HCT116 (cell line): ENCODE data around the gene FTHL17. TPM values are rescaled to one million over a fixed set of nuclear protein-coding genes. Genes with fewer than 3 reads are reported as not detected.

Experiments used
- ATAC-seq: fragments of 200-7000 bp; cut with Tn5 transposase; 2 replicates; pipeline ENCODE4 v1.9.1; 2020; ENCODE audit warnings: mild to moderate bottlenecking, moderate library complexity
- BruUV-seq: library from RNA; stranded (reverse); fragments of 400-500 nt; replicated peaks from 2 replicates; lab custom pipeline; 2021; lab: Mats Ljungman, UMichigan
- CTCF ChIA-PET: fragments of 300-600 bp; sonication (Branson Sonifier 250); formaldehyde crosslinking; loops from one replicate; lab custom pipeline; 2021; ENCODE audit warnings: antibody characterized with exemption; lab: Charles Lee
- POLR2A ChIA-PET: fragments of 300-600, 350-600 bp; sonication (Branson Sonifier 250); formaldehyde crosslinking; loops from one replicate; lab custom pipeline; 2021; ENCODE audit warnings: antibody characterized with exemption; lab: Charles Lee
- RAD21 ChIA-PET, 2 experiments: fragments of 300-600 bp; sonication (Branson Sonifier 250); formaldehyde crosslinking; loops; one replicate each; lab custom pipeline; 2023; ENCODE audit warnings: low total read pairs in 2 of 2; ENCODE audit not compliant: uncharacterized antibody in 2 of 2, unreplicated experiment in 2 of 2, low non-redundant PET in 1 of 2; lab: Charles Lee
- DNase-seq: peaks from one replicate; pipeline ENCODE4 v3.0.0-alpha.2; 2010; ENCODE audit warnings: low read depth, low spot score
- H2AFZ ChIP-seq: fragments of 200-600 bp; shearing (Covaris generic), sonication (generic); 2 replicates; pipeline ENCODE4 v1.6.1; 2017; ENCODE audit warnings: low read depth, mixed run types, mixed read lengths, antibody characterized with exemption, low read length; ENCODE audit not compliant: poor library complexity, severe bottlenecking
- H3K27ac ChIP-seq: 2 replicates; pipeline ENCODE4 v1.5.1; 2012; ENCODE audit warnings: low read depth, low read length
- H3K27me3 ChIP-seq: fragments of 200-600 bp; sonication (generic); 2 replicates; pipeline ENCODE4 v1.6.1; 2016; ENCODE audit warnings: mixed run types, low read length, mixed read lengths; ENCODE audit not compliant: insufficient read depth
- H3K36me3 ChIP-seq, 2 experiments: fragments of 200-500 bp in 1 of 2; fragments of 200-600 bp in 1 of 2; sonication (Bioruptor generic) in 1 of 2; sonication (generic) in 1 of 2; 2 replicates each; pipeline versions ENCODE4 v1.5.1 to v1.6.1; 2014 to 2016; ENCODE audit warnings: low read length in 2 of 2, inconsistent platforms in 1 of 2, mixed read lengths in 1 of 2, mixed run types in 1 of 2; ENCODE audit not compliant: insufficient read depth in 2 of 2, control insufficient read depth in 1 of 2
- H3K4me1 ChIP-seq, 2 experiments: fragments of 200-600 bp in 1 of 2; sonication (generic) in 1 of 2; 2 replicates each; pipeline versions ENCODE4 v1.5.1 to v1.6.1; 2012 to 2017; ENCODE audit warnings: low read length in 2 of 2, inconsistent platforms in 1 of 2, mild to moderate bottlenecking in 1 of 2, mixed read lengths in 1 of 2, mixed run types in 1 of 2, moderate library complexity in 1 of 2; ENCODE audit not compliant: insufficient read depth in 2 of 2, control insufficient read depth in 1 of 2
- H3K4me2 ChIP-seq: fragments of 200-600 bp; sonication (generic); 2 replicates; pipeline ENCODE4 v1.6.1; 2017; ENCODE audit warnings: mixed run types, low read length, mixed read lengths
- H3K4me3 ChIP-seq, 2 experiments: fragments of 200-600 bp in 1 of 2; sonication (generic) in 1 of 2; replicated peaks in 1 of 2; 2 replicates each; pipeline ENCODE4 v1.5.1; 2011 to 2016; ENCODE audit warnings: low read length in 2 of 2, control low read depth in 1 of 2, low read depth in 1 of 2, mild to moderate bottlenecking in 1 of 2, mixed read lengths in 1 of 2, mixed run types in 1 of 2
- H3K79me2 ChIP-seq: fragments of 200-600 bp; sonication (generic); 2 replicates; pipeline ENCODE4 v1.6.1; 2017; ENCODE audit warnings: mild to moderate bottlenecking, mixed run types, low read length, moderate library complexity, mixed read lengths; ENCODE audit not compliant: insufficient read depth
- H3K9ac ChIP-seq: fragments of 200-600 bp; sonication (generic); 2 replicates; pipeline ENCODE4 v1.6.1; 2016; ENCODE audit warnings: low read length, mixed read lengths
- H3K9me2 ChIP-seq: fragments of 200-600 bp; sonication (generic), shearing (Covaris generic); 2 replicates; pipeline ENCODE4 v1.6.1; 2017; ENCODE audit warnings: mixed run types, mild to moderate bottlenecking, moderate library complexity; ENCODE audit not compliant: insufficient read depth
- H3K9me3 ChIP-seq, 2 experiments: fragments of 200-500 bp in 1 of 2; fragments of 200-600 bp in 1 of 2; sonication (Bioruptor generic) in 1 of 2; sonication (generic) in 1 of 2; 2 replicates each; pipeline ENCODE4 v1.6.1; 2014 to 2017; ENCODE audit warnings: low read length in 2 of 2, mixed read lengths in 2 of 2, inconsistent platforms in 1 of 2, low read depth in 1 of 2, mild to moderate bottlenecking in 1 of 2, mixed run types in 1 of 2, moderate library complexity in 1 of 2; ENCODE audit not compliant: control insufficient read depth in 1 of 2, insufficient read depth in 1 of 2
- H4K20me1 ChIP-seq: fragments of 200-600 bp; sonication (generic), shearing (Covaris generic); 2 replicates; pipeline ENCODE4 v1.6.1; 2017; ENCODE audit warnings: mixed run types, mild to moderate bottlenecking, moderate library complexity; ENCODE audit not compliant: insufficient read depth
- CEBPB ChIP-seq: IDR thresholded peaks from 2 replicates; pipeline ENCODE4 v1.6.1; 2012; ENCODE audit warnings: low read depth
- EGR1 ChIP-seq: IDR thresholded peaks from 2 replicates; pipeline ENCODE4 v1.6.1; 2012; ENCODE audit warnings: low read depth
- ELF1 ChIP-seq: IDR thresholded peaks from 2 replicates; pipeline ENCODE4 v1.6.1; 2012; ENCODE audit warnings: low read depth, borderline replicate concordance
- EZH2 ChIP-seq: fragments of 200-600 bp; sonication (generic); IDR thresholded peaks from 2 replicates; pipeline ENCODE4 v1.6.1; 2017; ENCODE audit warnings: antibody characterized with exemption, mixed run types
- EZH2phosphoT487 ChIP-seq: fragments of 200-600 bp; IDR thresholded peaks from 2 replicates; pipeline ENCODE4 v1.6.1; 2018; ENCODE audit warnings: antibody characterized with exemption, borderline replicate concordance
- FOSL1 ChIP-seq: IDR thresholded peaks from 2 replicates; pipeline ENCODE4 v1.6.1; 2012; ENCODE audit warnings: low read depth
- JUND ChIP-seq: IDR thresholded peaks from 2 replicates; pipeline ENCODE4 v1.6.1; 2012
- POLR2A ChIP-seq: IDR thresholded peaks from 2 replicates; pipeline ENCODE4 v1.7.0; 2011; ENCODE audit warnings: borderline replicate concordance; ENCODE audit not compliant: insufficient read depth, insufficient read length; ENCODE audit errors: extremely low read depth
- POLR2AphosphoS5 ChIP-seq: IDR thresholded peaks from 2 replicates; pipeline ENCODE4 v1.6.1; 2011; ENCODE audit warnings: mild to moderate bottlenecking, low read depth, low read length, moderate library complexity
- RAD21 ChIP-seq: IDR thresholded peaks from 2 replicates; pipeline ENCODE4 v1.6.1; 2012; ENCODE audit warnings: low read depth, mild to moderate bottlenecking
- REST ChIP-seq: IDR thresholded peaks from 2 replicates; pipeline ENCODE4 v1.6.1; 2012; ENCODE audit warnings: low read depth
- SIN3A ChIP-seq: IDR thresholded peaks from 2 replicates; pipeline ENCODE4 v1.6.1; 2012; ENCODE audit warnings: low read depth
- SP1 ChIP-seq: IDR thresholded peaks from 2 replicates; pipeline ENCODE4 v1.6.1; 2012; ENCODE audit warnings: low read depth
- SRF ChIP-seq: IDR thresholded peaks from 2 replicates; pipeline ENCODE4 v1.6.1; 2012; ENCODE audit warnings: low read depth
- TCF7L2 ChIP-seq: IDR thresholded peaks from 2 replicates; pipeline ENCODE4 v1.7.0; 2011; ENCODE audit warnings: borderline replicate concordance, inconsistent platforms; ENCODE audit not compliant: insufficient read depth, insufficient read length; ENCODE audit errors: extremely low read depth
- ZFX ChIP-seq: fragments of 450-650 bp; IDR thresholded peaks from 2 replicates; pipeline ENCODE4 v1.6.1; 2017
- intact Hi-C: fragments of 100-400 bp; cut with micrococcal nuclease; formaldehyde crosslinking; loops from 2 replicates; pipeline ENCODE4 v1.10.0; 2022
- total RNA-seq: library from RNA; stranded (reverse); gene quantifications from one replicate; pipeline ENCODE4 v1.2.1, GENCODE V29; 2021; ENCODE audit not compliant: unreplicated experiment
- TF ChIP-seq, protein P1 (sequence below), 3 experiments: fragments of 200-600 bp in 1 of 3; sonication (generic) in 1 of 3; IDR thresholded peaks in 2 of 3; conservative IDR thresholded peaks in 1 of 3; 2 replicates each; pipeline ENCODE4 v1.5.1; 2012 to 2017; ENCODE audit warnings: low read depth in 2 of 3, low read length in 2 of 3, antibody characterized with exemption in 1 of 3, borderline replicate concordance in 1 of 3, control low read depth in 1 of 3, mild to moderate bottlenecking in 1 of 3, mixed read lengths in 1 of 3, mixed run types in 1 of 3, moderate library complexity in 1 of 3; ENCODE audit not compliant: insufficient read depth in 1 of 3
- TF ChIP-seq, protein P2 (sequence below): IDR thresholded peaks from 2 replicates; pipeline ENCODE4 v1.6.1; 2012
- TF ChIP-seq, protein P3 (sequence below): IDR thresholded peaks from 2 replicates; pipeline ENCODE4 v1.6.1; 2012

FTHL17 gene
- total RNA-seq, 1 experiment from 2014 or later, result not detected

GRCh38 chrX:31058284-31058683, 13.6 kb downstream of the FTHL17 start (continued):
- TF ChIP-seq, protein P1, sequence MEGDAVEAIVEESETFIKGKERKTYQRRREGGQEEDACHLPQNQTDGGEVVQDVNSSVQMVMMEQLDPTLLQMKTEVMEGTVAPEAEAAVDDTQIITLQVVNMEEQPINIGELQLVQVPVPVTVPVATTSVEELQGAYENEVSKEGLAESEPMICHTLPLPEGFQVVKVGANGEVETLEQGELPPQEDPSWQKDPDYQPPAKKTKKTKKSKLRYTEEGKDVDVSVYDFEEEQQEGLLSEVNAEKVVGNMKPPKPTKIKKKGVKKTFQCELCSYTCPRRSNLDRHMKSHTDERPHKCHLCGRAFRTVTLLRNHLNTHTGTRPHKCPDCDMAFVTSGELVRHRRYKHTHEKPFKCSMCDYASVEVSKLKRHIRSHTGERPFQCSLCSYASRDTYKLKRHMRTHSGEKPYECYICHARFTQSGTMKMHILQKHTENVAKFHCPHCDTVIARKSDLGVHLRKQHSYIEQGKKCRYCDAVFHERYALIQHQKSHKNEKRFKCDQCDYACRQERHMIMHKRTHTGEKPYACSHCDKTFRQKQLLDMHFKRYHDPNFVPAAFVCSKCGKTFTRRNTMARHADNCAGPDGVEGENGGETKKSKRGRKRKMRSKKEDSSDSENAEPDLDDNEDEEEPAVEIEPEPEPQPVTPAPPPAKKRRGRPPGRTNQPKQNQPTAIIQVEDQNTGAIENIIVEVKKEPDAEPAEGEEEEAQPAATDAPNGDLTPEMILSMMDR (IDR thresholded peaks at IDR 0.05 in 2 of 3, conservative IDR thresholded peaks at IDR 0.05 in 1 of 3; ENCODE audit: borderline replicate concordance in 1 of 3, insufficient read depth in 1 of 3, low read depth in 2 of 3, low read length in 2 of 3), result no peak
- no peak for TF ChIP-seq ELF1

DNA sequence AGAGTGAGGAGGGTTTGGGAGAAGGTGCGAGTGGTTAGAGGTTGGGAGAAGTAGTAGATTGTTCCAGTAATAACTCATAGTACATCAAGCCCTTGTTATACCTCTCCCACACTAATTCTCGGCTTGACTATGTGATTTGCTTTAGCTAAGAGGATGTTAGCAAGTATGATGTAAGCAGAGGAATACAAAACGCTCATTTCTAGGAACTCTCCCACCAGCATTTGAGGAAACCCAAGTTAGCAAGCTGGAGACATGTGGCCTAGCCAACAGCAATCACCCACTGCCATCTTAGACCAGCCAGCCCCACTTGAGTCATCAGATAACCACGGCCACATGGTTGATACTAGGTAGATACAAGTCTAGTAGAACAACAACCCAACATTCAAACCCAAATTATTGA, 14.2 kb downstream of the FTHL17 start:
- ChIA-PET POLR2A (no interaction called here), CTCF (no interaction called here)
- no TSS peak for BruUV-seq

More for the DNA sequence above, 14.2 kb downstream of the FTHL17 start:
- no peak for TF ChIP-seq EGR1
- no peak for TF ChIP-seq ZFX
- no peak for TF ChIP-seq POLR2AphosphoS5
- no peak for TF ChIP-seq JUND
- no peak for TF ChIP-seq RAD21
- no peak for TF ChIP-seq TCF7L2
- TF ChIP-seq REST, result no peak
- TF ChIP-seq, protein P1 (IDR thresholded peaks at IDR 0.05 in 2 of 3, conservative IDR thresholded peaks at IDR 0.05 in 1 of 3; ENCODE audit: borderline replicate concordance in 1 of 3, insufficient read depth in 1 of 3, low read depth in 2 of 3, low read length in 2 of 3), result no peak
- no peak for TF ChIP-seq ELF1
- TF ChIP-seq, protein P2, sequence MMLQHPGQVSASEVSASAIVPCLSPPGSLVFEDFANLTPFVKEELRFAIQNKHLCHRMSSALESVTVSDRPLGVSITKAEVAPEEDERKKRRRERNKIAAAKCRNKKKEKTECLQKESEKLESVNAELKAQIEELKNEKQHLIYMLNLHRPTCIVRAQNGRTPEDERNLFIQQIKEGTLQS, result no peak
- TF ChIP-seq SRF, result no peak
- TF ChIP-seq SP1, result no peak
- no peak for TF ChIP-seq EZH2
- no peak for TF ChIP-seq FOSL1
- no peak for TF ChIP-seq CEBPB
- no peak for TF ChIP-seq EZH2phosphoT487
- TF ChIP-seq, protein P3, sequence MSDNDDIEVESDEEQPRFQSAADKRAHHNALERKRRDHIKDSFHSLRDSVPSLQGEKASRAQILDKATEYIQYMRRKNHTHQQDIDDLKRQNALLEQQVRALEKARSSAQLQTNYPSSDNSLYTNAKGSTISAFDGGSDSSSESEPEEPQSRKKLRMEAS, result no peak
- TF ChIP-seq SIN3A, result no peak
- TF ChIP-seq POLR2A, result no peak
- Histone ChIP-seq H3K4me1 (no peaks in the 10 kb centered on the region), H3K27me3 (no peaks in the 10 kb centered on the region), H3K27ac (no peak overlapping the region), H3K9ac (no peak overlapping the region), H3K79me2 (no peaks in the 10 kb centered on the region), H3K36me3 (no peaks in the 10 kb centered on the region), H4K20me1 (no peaks in the 10 kb centered on the region), H3K4me3 (no peak overlapping the region), H2AFZ (no peak overlapping the region), H3K9me2 (no peaks in the 10 kb centered on the region), H3K9me3 (no peaks in the 10 kb centered on the region), H3K4me2 (no peak overlapping the region)
- ATAC-seq (no peak), DNase-seq (no peak)
- intact Hi-C loops, result no loop called here
- RAD21 ChIA-PET, result no interaction called here
